HEK293T (cell line): Measurements from ENCODE around the gene NEIL1.

Experiments
- BHLHE40 ChIP-seq: fragments of 450-650 bp; IDR thresholded peaks from 2 replicates; pipeline ENCODE4 v1.6.1; 2016; ENCODE audit warnings: mild to moderate bottlenecking, moderate library complexity, borderline replicate concordance
- SP1 ChIP-seq: fragments of 450-650 bp; IDR thresholded peaks from 2 replicates; pipeline ENCODE4 v1.6.1; 2017
- SUZ12 ChIP-seq: fragments of 450-650 bp; IDR thresholded peaks from 2 replicates; pipeline ENCODE4 v1.6.1; 2016; ENCODE audit warnings: mild to moderate bottlenecking
- TARDBP ChIP-seq: fragments of 450-650 bp; IDR thresholded peaks from 2 replicates; pipeline ENCODE4 v1.6.1; 2016
- ZNF384 ChIP-seq: fragments of 450-650 bp; IDR thresholded peaks from 2 replicates; pipeline ENCODE4 v1.6.1; 2016
- TF ChIP-seq, protein P1 (sequence below): fragments of 450-650 bp; IDR thresholded peaks from 2 replicates; pipeline ENCODE4 v1.6.1; 2016

DNA sequence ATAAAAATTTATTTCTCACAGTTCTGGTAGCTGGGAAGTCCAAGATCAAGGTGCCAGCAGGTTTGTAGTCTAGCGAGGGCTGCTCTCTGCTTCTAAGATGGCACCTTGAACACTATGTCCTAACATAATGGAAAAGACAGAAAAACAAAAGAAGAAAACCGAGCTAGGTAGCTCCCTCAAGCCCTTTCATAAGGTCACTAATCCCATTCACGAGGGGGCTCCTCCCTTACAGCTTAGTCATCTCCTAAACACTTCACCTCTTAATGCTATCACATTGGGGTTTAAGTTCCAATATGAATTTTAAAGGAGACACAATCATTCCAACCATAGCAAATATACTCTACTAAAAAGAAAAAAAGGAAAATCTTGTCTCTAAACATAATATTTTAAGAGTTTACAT, 40.7 kb upstream of the NEIL1 start:
- TF ChIP-seq BHLHE40: no peak
- TF ChIP-seq SUZ12: no peak
- TF ChIP-seq TARDBP: no peak
- no peak for TF ChIP-seq ZNF384
- TF ChIP-seq SP1: no peak
- TF ChIP-seq, protein P1, sequence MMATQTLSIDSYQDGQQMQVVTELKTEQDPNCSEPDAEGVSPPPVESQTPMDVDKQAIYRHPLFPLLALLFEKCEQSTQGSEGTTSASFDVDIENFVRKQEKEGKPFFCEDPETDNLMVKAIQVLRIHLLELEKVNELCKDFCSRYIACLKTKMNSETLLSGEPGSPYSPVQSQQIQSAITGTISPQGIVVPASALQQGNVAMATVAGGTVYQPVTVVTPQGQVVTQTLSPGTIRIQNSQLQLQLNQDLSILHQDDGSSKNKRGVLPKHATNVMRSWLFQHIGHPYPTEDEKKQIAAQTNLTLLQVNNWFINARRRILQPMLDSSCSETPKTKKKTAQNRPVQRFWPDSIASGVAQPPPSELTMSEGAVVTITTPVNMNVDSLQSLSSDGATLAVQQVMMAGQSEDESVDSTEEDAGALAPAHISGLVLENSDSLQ: no peak
